ENCODE results near the gene OPN1MW.
"Not testable (repeated sequence)": the region's sequence is repeated elsewhere in the genome, so short reads cannot be mapped to it uniquely, and the experiment has no call there.

DNA sequence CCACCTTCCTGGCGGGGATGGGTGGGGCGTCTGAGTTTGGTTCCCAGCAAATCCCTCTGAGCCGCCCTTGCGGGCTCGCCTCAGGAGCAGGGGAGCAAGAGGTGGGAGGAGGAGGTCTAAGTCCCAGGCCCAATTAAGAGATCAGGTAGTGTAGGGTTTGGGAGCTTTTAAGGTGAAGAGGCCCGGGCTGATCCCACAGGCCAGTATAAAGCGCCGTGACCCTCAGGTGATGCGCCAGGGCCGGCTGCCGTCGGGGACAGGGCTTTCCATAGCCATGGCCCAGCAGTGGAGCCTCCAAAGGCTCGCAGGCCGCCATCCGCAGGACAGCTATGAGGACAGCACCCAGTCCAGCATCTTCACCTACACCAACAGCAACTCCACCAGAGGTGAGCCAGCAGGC is 38.4 kb upstream of the OPN1MW start, which contains the start of gene OPN1LW:
- not testable (repeated sequence) for TF ChIP-seq POLR2AphosphoS5 (IDR thresholded peaks at IDR 0.05; ENCODE audit: low read depth, low read length); NFIC (IDR thresholded peaks at IDR 0.05; ENCODE audit: borderline replicate concordance); PBX3 (IDR thresholded peaks at IDR 0.05); FOSL2 (IDR thresholded peaks at IDR 0.05; ENCODE audit: borderline replicate concordance, low read depth)
- TF ChIP-seq, protein P1, sequence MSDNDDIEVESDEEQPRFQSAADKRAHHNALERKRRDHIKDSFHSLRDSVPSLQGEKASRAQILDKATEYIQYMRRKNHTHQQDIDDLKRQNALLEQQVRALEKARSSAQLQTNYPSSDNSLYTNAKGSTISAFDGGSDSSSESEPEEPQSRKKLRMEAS (IDR thresholded peaks at IDR 0.05; ENCODE audit: low read depth): not testable (repeated sequence)
- TF ChIP-seq, protein P2, sequence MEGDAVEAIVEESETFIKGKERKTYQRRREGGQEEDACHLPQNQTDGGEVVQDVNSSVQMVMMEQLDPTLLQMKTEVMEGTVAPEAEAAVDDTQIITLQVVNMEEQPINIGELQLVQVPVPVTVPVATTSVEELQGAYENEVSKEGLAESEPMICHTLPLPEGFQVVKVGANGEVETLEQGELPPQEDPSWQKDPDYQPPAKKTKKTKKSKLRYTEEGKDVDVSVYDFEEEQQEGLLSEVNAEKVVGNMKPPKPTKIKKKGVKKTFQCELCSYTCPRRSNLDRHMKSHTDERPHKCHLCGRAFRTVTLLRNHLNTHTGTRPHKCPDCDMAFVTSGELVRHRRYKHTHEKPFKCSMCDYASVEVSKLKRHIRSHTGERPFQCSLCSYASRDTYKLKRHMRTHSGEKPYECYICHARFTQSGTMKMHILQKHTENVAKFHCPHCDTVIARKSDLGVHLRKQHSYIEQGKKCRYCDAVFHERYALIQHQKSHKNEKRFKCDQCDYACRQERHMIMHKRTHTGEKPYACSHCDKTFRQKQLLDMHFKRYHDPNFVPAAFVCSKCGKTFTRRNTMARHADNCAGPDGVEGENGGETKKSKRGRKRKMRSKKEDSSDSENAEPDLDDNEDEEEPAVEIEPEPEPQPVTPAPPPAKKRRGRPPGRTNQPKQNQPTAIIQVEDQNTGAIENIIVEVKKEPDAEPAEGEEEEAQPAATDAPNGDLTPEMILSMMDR (IDR thresholded peaks at IDR 0.05): not testable (repeated sequence)

All from SK-N-SH (cell line).